H1 (cell line): ENCODE results near the gene DBF4B.

Source experiments
- HDAC2 ChIP-seq, 2 experiments: fragments of 300-600 bp in 1 of 2; sonication (generic) in 1 of 2; IDR thresholded peaks; 2 replicates each; pipeline ENCODE4 v1.6.1; 2011 to 2012; ENCODE audit warnings: low read depth in 2 of 2, low read length in 2 of 2, mild to moderate bottlenecking in 2 of 2, moderate library complexity in 2 of 2, borderline replicate concordance in 1 of 2, inconsistent platforms in 1 of 2
- HDAC6 ChIP-seq: IDR thresholded peaks from one replicate; pipeline ENCODE4 v1.7.1; 2012; ENCODE audit warnings: low read depth, mild to moderate bottlenecking, inconsistent platforms, low read length, moderate library complexity
- KDM1A ChIP-seq: fragments of 200-600, 300-600 bp; sonication (generic); IDR thresholded peaks from 2 replicates; pipeline ENCODE4 v1.7.1; 2016; ENCODE audit warnings: mild to moderate bottlenecking, low read length, borderline replicate concordance
- POLR2A ChIP-seq, 2 experiments: IDR thresholded peaks; 1 replicate in 1 of 2; 2 replicates in 1 of 2; pipeline ENCODE4 v1.6.1; 2011; ENCODE audit warnings: low read depth in 2 of 2, low read length in 2 of 2, mild to moderate bottlenecking in 2 of 2; ENCODE audit errors: control extremely low read depth in 1 of 2
- POLR2AphosphoS5 ChIP-seq: IDR thresholded peaks from 2 replicates; pipeline ENCODE4 v1.6.1; 2011; ENCODE audit warnings: low read depth, low read length
- SIN3A ChIP-seq, 2 experiments: IDR thresholded peaks in 1 of 2; conservative IDR thresholded peaks in 1 of 2; 2 replicates each; pipeline ENCODE4 v1.6.1; 2011 to 2012; ENCODE audit warnings: low read length in 2 of 2, improper control_type of control experiment in 1 of 2, low read depth in 1 of 2, mild to moderate bottlenecking in 1 of 2
- SP1 ChIP-seq: IDR thresholded peaks from 2 replicates; pipeline ENCODE4 v1.6.1; 2011; ENCODE audit warnings: low read depth, low read length
- TBP ChIP-seq: IDR thresholded peaks from 2 replicates; pipeline ENCODE4 v1.6.1; 2011; ENCODE audit warnings: low read depth, low read length, improper control_type of control experiment
- YY1 ChIP-seq: IDR thresholded peaks from 2 replicates; pipeline ENCODE4 v1.6.1; 2011; ENCODE audit warnings: low read depth, mild to moderate bottlenecking, low read length
- ZNF274 ChIP-seq: IDR thresholded peaks from 2 replicates; pipeline ENCODE4 v1.7.0; 2012; ENCODE audit warnings: low read length, borderline replicate concordance; ENCODE audit errors: extremely low read depth
- TF ChIP-seq, protein P1 (sequence below), 3 experiments: IDR thresholded peaks; 1 replicate in 2 of 3; 2 replicates in 1 of 3; pipeline versions ENCODE4 v1.5.1 to v1.6.1; 2011; ENCODE audit warnings: low read length in 3 of 3, mild to moderate bottlenecking in 3 of 3, inconsistent platforms in 2 of 3, low read depth in 1 of 3, moderate library complexity in 1 of 3; ENCODE audit not compliant: insufficient read depth in 1 of 3; ENCODE audit errors: control extremely low read depth in 1 of 3
- TF ChIP-seq, protein P2 (sequence below): IDR thresholded peaks from 2 replicates; pipeline ENCODE4 v1.6.1; 2012; ENCODE audit warnings: inconsistent platforms

DNA sequence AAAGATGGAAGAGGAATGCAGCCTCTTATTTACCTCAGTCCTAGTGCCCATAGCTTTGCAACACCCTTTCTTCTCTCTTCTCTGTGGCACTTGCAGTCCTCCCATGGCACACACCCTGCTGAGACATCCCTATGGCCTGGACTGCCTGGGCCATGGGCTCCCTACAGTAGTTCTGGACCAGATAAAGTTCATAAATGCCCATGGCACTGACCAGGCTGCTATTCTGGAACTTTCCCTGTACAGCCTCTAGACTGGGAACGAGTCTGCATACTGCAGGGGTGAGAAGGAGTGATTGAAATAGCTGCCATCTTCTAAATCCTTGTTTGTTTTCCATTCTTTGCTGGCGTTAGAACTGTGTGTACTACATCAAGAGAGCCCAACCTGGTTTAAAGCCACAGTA is 25.8 kb downstream of the DBF4B start:
- TF ChIP-seq SP1 (no peak), POLR2AphosphoS5 (no peak), KDM1A (no peak), YY1 (no peak), HDAC2 (IDR thresholded peaks at IDR 0.05; ENCODE audit: borderline replicate concordance in 1 of 2, low read depth in 2 of 2, low read length in 2 of 2) (no peak), POLR2A (IDR thresholded peaks at IDR 0.05; ENCODE audit: control extremely low read depth in 1 of 2, low read depth in 2 of 2, low read length in 2 of 2) (no peak), SIN3A (conservative IDR thresholded peaks at IDR 0.05 in 1 of 2, IDR thresholded peaks at IDR 0.05 in 1 of 2; ENCODE audit: low read depth in 1 of 2, low read length in 2 of 2) (no peak), ZNF274 (no peak), HDAC6 (no peak), TBP (no peak)
- TF ChIP-seq, protein P1, sequence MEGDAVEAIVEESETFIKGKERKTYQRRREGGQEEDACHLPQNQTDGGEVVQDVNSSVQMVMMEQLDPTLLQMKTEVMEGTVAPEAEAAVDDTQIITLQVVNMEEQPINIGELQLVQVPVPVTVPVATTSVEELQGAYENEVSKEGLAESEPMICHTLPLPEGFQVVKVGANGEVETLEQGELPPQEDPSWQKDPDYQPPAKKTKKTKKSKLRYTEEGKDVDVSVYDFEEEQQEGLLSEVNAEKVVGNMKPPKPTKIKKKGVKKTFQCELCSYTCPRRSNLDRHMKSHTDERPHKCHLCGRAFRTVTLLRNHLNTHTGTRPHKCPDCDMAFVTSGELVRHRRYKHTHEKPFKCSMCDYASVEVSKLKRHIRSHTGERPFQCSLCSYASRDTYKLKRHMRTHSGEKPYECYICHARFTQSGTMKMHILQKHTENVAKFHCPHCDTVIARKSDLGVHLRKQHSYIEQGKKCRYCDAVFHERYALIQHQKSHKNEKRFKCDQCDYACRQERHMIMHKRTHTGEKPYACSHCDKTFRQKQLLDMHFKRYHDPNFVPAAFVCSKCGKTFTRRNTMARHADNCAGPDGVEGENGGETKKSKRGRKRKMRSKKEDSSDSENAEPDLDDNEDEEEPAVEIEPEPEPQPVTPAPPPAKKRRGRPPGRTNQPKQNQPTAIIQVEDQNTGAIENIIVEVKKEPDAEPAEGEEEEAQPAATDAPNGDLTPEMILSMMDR (IDR thresholded peaks at IDR 0.05; ENCODE audit: control extremely low read depth in 1 of 3, insufficient read depth in 1 of 3, low read depth in 1 of 3, low read length in 3 of 3): no peak
- TF ChIP-seq, protein P2, sequence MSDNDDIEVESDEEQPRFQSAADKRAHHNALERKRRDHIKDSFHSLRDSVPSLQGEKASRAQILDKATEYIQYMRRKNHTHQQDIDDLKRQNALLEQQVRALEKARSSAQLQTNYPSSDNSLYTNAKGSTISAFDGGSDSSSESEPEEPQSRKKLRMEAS: no peak
